ENCODE results near the gene C2CD2.

Gene C2CD2

DNA sequence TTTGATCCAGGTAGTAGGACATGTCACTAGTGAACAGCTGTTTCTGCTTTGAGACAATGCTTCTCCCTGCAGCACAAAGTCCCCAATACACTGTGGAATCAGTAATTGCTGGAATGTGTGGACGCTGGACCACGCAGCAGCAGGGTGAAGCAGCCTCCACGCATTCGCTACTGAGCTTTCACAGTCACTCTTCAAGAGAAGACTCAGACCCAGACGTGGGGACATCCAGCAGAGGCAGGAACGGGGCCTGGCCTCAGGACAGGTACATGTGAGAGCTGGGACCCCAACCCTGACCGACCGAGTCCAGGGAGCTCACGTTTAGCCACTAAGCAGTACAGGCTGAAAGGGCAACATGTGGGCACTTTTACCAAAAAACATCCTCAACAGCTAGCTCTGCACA lies 40.6 kb downstream of the C2CD2 start:
- DNase-seq (ENCODE audit: low spot score): no peak

DNA sequence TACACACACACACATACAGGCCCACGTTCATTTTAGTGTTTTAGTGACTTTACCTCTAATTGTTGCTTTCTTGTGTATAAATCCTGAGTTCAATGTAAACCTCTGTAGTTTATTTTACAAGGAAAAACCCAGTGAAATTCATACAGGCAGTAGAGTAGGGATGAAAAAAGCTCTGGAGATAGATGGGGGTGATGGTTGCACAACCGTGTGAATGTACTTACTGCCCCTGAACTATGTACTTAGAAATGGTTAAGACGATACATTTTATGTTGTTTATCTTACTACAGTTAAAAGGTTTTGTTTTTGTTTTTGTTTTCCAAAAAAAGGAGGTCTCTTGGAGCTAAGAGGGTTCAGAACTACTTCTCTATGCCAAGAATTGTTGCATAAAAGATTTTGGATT lies 45.0 kb downstream of the C2CD2 start:
- no peak for DNase-seq (ENCODE audit: low spot score)

DNA sequence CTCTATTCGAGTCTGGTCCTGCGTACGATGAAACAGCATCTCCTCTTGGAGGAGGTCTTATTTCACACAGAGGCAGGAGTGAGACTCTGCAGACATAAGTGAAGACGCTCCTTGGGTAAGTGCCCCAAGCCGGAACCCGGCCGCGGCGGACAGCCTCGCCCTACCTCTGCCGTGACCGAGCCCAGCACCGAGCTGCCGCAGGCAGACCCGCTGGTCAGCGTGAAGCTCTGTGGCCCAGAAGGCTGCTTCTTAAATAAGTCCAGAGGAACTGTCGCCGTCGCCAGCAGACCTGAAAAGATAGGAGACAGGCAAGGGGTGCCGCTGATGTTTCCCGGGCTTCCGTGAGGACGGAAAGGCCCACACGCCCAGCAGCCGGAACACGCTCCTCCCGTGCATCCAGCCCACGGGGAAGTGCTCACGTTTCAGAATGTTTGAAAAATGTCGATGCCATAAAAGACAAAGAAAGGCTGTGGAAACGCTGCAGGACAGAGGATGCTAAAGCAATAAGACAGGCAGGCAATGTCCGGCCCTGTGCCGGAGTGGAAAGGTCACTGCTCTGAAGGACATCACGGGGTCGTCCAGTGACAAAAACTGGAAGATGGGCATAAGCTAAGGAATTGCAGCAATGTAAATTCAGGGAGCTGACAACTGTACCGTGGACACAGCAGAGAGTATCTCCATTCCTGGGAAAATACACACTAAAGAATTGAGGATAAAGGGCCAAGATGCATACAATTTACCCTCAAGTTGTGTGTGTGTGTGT lies 46.1 kb downstream of the C2CD2 start:
- DNase-seq (ENCODE audit: low spot score): no peak

DNA sequence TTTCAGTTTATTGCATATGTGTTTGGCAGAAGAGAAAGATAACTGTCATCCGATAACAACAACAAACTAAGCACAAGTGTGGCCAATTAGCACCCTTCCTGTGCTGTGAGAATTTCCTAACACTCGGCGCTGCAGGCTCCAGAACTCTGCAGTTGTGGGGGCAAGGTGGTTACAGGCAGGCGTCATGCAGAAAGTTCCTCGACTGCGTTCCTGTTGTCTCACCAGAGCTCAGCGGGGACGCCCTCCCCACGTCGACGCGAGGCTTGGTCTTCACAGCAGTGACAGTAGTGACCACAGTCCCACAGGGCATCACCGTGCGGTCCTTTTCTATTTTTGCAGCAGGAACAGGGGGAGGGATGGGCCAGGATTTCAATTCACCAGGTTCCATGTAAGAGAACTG lies 47.0 kb downstream of the C2CD2 start:
- no peak for DNase-seq (ENCODE audit: low spot score)

- no peak for DNase-seq (ENCODE audit: low spot score)
Measured at GRCh38 chr21:41903559-41904351, 50.1 kb downstream of the C2CD2 start.

GRCh38 chr21:41902946-41903345 lies 50.9 kb downstream of the C2CD2 start:
- DNase-seq (ENCODE audit: low spot score): no peak

- DNase-seq (ENCODE audit: low spot score): no peak
Measured at GRCh38 chr21:41901782-41902181, 52.0 kb downstream of the C2CD2 start.

DNA sequence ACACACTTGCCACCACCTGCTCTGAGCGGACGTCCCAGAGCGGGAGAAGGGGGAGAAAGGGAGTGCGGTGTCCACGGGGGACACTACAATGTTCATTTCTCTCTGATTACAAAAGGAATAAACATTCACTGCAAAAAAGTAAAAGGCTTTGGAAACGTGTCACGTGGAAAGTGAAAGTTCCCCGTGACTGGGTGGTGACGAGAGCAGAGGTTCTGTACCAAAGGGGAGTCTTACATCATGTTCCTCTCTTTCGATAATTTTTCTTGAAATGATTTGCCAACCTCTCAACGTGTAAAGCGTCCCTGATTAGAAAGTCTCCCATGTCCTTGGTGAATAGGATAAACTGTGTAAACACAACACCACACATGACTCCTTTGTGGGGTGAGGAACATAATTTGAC lies 52.7 kb downstream of the C2CD2 start:
- no peak for DNase-seq (ENCODE audit: low spot score)

DNA sequence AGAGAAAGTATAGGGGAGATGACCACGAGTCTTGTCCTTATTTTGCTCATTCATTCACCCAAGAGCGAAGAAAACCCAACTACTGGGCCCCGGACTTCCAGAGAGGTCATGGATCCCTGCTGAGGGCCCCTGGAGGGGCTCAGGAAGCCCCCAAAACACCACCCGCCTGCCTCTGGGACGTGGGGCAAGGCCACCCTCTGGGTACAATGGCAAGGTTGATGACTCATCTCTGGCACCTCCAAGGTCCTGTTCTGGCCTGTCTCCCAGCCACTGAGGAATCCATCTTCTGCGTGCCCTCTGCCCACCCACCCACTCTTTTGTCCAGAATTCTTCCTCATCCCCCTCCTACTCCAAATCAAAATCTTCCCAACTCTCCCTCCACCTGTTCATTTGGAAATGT lies 53.4 kb downstream of the C2CD2 start:
- no peak for DNase-seq (ENCODE audit: low spot score)

GRCh38 chr21:41899426-41900202 lies 54.2 kb downstream of the C2CD2 start:
- DNase-seq (ENCODE audit: low spot score): no peak

DNA sequence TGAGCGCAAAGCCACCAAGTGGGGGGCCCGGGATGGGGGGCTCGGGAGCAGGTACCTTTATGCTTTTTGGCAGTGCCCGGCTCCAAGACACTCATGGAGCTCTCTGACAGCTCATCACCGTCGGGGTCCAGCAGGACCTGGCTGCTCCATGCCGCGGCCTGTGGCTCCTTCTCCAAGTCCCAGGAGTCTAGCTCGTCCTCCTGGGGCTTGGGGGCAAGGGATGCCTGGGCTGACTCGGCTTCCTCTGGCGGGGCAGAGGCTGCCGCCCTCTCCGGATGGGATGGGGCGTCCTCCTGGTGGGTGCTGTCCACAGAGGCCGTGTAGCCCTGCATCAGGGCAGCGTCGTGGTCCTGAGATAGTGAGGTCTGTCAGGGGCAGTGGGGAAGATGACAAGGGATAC lies 54.8 kb downstream of the C2CD2 start:
- DNase-seq (ENCODE audit: low spot score): no peak

DNA sequence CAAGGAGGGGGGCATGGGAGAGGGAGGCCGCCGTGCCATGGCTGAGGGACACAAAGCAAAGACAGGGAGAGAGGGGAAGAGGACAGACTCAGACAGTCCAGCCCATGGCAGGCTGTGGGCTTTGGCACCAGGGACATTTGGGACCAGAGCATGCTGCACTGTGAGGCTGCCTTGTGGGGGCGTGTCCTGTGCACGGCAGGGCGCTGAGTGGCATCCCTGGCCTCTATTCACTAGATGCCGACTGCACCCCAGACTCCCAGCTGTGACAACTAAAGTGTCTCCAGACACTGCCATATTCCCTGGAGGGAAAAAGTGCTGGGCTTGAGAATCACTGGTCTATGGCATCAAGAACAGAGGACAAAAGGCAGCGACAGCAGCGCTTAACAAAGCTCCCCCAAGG lies 56.1 kb downstream of the C2CD2 start:
- no peak for DNase-seq (ENCODE audit: low spot score)

DNA sequence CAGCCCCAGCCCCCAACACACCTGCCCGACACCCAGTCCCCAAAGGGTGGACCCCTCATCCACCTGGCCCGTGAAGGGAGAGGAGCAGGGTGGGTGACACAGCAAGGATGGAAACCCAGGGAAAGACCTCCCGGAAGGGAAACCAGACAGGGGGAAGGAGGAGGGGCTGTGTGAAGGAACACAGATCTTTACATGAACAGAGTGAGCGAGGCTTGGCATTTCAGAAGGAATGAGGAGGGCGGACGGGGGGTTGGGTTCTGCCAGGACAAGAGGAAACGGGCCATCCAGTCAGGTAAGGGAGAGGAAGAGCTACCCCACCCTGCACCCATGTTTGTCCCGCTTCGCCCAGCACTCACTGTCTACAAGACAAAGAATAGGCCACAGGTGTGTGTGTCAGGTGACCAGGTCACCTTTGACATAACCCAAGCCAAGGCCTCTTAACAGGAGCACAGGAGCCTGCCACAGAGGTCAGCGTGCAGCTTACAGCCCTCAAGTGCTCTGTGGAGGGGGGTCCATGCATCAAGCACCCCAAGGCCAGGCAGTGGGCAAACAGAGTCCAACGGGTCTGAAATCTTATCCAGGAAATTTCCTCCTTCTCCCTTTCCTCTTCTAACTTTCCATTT lies 56.7 kb downstream of the C2CD2 start:
- DNase-seq (ENCODE audit: low spot score): no peak

GRCh38 chr21:41895643-41896493 lies 58.0 kb downstream of the C2CD2 start:
- DNase-seq (ENCODE audit: low spot score): no peak

DNA sequence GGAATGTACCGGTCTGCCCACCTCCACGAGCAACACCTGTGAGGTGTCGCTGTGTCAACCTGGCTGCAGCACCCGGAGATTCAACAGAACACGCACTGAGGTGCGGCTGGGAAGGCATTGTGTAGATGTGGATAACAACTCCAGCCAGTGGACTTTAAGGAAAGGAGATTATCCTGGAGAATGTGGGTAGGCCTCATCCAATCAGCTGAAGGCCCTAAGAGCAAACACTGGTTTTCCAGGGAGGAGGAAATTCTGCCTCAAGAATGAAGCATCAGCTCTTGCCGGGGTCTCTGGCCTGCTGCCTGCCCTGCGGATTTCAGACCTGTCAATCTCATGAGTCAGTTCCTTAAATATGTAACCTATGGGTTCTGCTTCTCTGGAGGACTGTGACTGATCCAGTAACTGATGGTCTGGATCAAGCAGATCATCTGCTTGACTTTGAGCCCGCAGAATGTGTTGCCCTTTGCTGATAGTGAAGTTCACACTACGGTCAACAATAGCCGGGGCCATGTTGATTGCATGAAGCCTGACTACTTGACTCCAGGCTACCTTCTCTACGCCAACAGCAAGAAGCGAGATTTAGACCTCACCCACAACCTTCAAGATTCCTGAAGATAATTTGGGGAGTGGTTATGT lies 58.8 kb downstream of the C2CD2 start:
- DNase-seq (ENCODE audit: low spot score): peak; percentile 68

- DNase-seq (ENCODE audit: low spot score): no peak
Measured at GRCh38 chr21:41894511-41894910, 59.3 kb downstream of the C2CD2 start.

DNA sequence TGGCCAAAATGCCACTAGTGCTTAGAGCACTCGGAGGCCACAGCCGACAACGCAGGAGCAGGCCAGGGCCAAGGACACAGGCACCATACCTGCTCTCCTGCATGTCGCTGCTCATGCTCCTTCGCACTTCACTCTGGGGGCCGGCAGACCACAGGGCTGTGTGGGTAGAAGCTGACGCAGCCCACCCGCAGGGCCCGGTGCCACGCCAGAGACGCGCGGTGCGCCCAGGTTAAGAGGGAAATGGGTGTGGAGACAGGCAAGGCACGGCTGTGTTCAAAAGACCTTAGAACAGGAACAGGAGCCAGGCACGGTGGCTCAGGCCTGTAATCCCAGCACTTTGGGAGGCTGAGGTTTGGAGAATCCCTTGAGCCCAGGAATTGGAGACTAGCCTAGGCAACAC lies 61.1 kb downstream of the C2CD2 start:
- DNase-seq (ENCODE audit: low spot score): no peak

DNA sequence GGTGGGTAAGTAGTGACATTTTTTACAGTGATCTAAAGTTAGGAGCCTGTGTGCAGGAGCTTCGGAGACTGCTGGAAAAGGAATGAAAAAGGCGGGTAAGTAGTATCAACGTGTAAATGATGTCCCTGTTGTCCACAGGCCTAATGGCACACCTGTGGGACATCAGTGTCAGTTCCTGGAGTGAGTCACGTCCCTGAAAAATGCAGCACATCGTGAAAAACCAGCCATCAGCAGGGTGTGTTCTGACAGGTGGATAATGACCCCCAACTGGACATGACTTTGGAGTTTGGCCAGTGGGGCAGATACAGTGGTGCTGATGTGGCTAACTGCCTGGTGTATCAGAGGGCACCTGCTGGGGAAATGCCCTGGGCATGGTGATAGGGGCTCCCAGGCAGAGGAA lies 62.7 kb downstream of the C2CD2 start:
- DNase-seq (ENCODE audit: low spot score): no peak

- no peak for DNase-seq (ENCODE audit: low spot score)
Measured at GRCh38 chr21:41890355-41890754, 63.5 kb downstream of the C2CD2 start.

- no peak for DNase-seq (ENCODE audit: low spot score)
Measured at GRCh38 chr21:41888749-41889376, 65.0 kb downstream of the C2CD2 start.

All from AG08396 (cell line).